Rectal smooth muscle tissue (tissue), 1 donor: ENCODE measurements around the gene KRTAP5-1.
"Not testable (repeated sequence)": the region's sequence is repeated elsewhere in the genome, so short reads cannot be mapped to it uniquely, and the experiment has no call there.

Experiments used
- H3K27ac ChIP-seq: one replicate; pipeline ENCODE4 v1.7.0; 2013; ENCODE audit warnings: low read depth, low read length, inconsistent platforms
- H3K27me3 ChIP-seq: one replicate; pipeline ENCODE4 v1.7.0; 2013; ENCODE audit warnings: low read length; ENCODE audit not compliant: control insufficient read depth, insufficient read depth
- H3K36me3 ChIP-seq: one replicate; pipeline ENCODE4 v1.7.0; 2013; ENCODE audit warnings: low read length; ENCODE audit not compliant: control insufficient read depth, insufficient read depth
- H3K4me1 ChIP-seq: one replicate; pipeline ENCODE4 v1.7.0; 2013; ENCODE audit warnings: low read length; ENCODE audit not compliant: control insufficient read depth, insufficient read depth
- H3K4me3 ChIP-seq: one replicate; pipeline ENCODE4 v1.7.0; 2013; ENCODE audit warnings: low read length
- H3K9ac ChIP-seq: one replicate; pipeline ENCODE4 v1.7.0; 2013; ENCODE audit warnings: low read length

The KRTAP5-1 gene, protein sequence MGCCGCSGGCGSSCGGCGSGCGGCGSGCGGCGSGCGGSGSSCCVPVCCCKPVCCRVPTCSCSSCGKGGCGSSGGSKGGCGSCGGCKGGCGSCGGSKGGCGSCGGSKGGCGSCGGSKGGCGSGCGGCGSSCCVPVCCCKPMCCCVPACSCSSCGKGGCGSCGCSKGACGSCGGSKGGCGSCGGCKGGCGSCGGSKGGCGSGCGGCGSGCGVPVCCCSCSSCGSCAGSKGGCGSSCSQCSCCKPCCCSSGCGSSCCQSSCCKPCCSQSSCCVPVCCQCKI

DNA sequence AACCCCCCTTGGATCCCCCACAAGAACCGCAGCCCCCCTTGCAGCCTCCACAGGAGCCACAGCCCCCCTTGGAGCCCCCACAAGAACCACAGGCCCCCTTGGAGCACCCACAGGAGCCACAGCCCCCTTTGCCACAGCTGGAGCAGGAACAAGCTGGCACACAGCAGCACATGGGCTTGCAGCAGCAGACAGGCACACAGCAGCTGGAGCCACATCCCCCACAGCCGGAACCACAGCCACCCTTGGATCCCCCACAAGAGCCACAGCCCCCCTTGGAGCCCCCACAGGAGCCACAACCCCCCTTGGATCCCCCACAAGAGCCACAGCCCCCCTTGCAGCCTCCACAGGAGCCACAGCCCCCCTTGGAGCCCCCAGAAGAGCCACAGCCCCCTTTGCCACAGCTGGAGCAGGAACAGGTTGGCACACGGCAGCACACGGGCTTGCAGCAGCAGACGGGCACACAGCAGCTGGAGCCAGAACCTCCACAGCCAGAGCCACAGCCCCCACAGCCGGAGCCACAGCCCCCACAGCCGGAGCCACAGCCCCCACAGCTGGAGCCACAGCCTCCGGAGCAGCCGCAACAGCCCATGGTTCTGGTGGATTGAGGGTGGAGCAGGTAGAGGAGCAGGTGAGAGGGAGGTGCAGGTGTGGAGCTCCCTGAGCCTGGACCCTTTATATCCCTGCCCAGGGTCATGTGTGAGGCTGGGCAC, at the start of gene KRTAP5-1:
KRTAP5-1 (minus strand) TSS at position 623 of the 710 bp plus-strand sequence; CDS start at position 589, 34 bp downstream.
- not testable (repeated sequence) for H3K4me3 ChIP-seq, H3K27me3 ChIP-seq, H3K9ac ChIP-seq, H3K36me3 ChIP-seq, H3K4me1 ChIP-seq, H3K27ac ChIP-seq

DNA sequence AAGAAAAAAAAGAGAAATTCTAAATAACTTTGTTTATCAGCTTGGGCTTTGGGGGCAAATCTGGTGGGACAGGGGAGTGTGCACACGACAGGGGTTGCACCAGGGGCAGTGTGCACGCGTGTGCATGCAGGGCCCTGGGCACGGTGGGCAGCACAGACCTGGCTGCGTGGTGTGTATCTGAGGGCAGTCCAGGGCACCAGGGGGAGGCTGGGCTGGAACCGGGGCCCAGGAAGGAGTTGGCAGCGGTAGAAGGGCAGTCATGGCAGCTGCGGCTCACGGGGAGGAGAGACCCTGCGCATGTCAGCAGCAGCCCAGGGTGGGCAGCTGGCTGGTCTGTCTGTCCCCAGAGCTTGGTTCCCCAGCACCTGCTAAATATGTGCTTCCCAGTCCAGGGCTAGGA, 48.8 kb upstream of the KRTAP5-1 start:
- H3K4me1 ChIP-seq, result no peaks in the 10 kb centered on the region
- no peak overlapping the region for H3K9ac ChIP-seq
- H3K36me3 ChIP-seq, result no peaks in the 10 kb centered on the region
- H3K4me3 ChIP-seq, result no peak overlapping the region
- H3K27ac ChIP-seq, result no peak overlapping the region
- peaks cover 3% of the 10 kb centered on the region for H3K27me3 ChIP-seq

DNA sequence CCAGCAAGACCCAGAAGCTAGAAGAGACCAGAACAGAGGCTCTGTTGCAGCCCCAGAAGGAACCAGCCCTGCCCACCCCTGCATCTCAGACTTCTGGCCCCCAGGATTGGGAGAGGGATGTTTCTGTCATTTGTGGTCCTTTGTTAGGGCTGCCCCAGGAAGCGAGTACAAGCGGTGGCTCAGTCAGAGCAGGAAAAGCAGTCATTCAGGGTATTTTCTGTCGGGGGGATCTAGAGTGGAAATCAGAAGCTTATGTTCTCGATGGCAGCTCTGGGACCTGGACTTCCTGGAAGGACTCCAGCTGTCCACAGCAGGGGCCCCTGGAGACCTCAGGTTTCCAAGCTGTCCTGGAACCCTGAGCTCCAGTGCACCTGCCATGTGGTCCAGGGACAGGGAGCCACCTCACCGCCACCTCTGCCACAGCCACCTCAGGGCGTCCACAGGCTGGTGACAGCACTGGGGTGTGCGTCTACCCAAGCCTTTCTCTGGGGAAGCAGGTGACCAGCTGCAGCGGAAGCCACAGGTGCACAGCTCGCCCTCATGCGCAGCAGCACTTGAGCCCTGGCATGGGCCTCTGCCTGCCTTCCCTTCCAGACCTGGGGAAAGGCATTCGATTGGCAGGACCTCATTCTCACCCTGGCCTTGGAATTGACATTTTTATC, 47.1 kb upstream of the KRTAP5-1 start:
- H3K27ac ChIP-seq, result no peak overlapping the region
- H3K4me3 ChIP-seq, result no peak overlapping the region
- no peak overlapping the region for H3K9ac ChIP-seq
- H3K36me3 ChIP-seq, result no peaks in the 10 kb centered on the region
- no peaks in the 10 kb centered on the region for H3K4me1 ChIP-seq
- peaks cover 3% of the 10 kb centered on the region for H3K27me3 ChIP-seq

DNA sequence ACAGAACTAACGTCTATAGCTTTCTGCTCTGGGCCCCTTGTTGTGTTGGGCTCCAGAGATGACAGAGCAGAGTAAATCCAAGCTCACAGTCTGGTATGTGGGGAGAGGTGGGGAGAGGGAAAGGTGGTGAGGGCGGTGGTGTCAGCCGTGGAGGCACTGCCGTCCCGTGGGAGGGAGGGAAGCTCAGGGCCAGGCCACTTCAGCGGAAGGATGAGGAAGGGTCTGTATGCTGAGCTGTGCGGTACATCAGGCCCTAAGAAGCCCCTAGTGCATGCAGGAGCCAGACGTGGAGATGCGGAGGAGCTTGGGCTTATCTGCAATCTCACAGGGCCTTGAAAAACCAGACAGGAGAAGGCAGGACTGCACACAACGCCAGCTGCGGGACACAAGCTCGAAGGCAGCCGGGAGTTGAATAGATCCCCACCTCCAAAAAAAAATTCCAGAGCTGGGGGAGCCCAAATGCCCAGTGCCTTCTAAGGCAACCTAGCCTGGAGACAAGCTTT, 46.0 kb upstream of the KRTAP5-1 start:
- peaks cover 3% of the 10 kb centered on the region for H3K27me3 ChIP-seq
- H3K27ac ChIP-seq, result no peak overlapping the region
- no peaks in the 10 kb centered on the region for H3K36me3 ChIP-seq
- no peak overlapping the region for H3K9ac ChIP-seq
- no peaks in the 10 kb centered on the region for H3K4me1 ChIP-seq
- H3K4me3 ChIP-seq, result no peak overlapping the region

DNA sequence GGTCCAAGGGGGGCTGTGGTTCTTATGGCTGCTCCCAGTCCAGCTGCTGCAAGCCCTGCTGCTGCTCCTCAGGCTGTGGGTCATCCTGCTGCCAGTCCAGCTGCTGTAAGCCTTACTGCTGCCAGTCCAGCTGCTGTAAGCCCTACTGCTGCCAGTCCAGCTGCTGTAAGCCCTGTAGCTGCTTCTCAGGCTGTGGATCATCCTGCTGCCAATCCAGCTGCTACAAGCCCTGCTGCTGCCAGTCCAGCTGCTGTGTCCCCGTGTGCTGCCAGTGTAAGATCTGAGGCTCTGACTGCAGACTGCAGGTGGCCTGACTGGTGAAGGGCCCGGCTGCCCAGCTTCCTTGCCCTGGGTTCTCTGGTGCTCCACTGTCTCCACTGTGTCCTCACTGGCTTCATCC, 45.2 kb upstream of the KRTAP5-1 start:
- Histone ChIP-seq H3K27me3 (peaks cover 3% of the 10 kb centered on the region), H3K4me1 (no peaks in the 10 kb centered on the region), H3K4me3 (no peak overlapping the region), H3K27ac (no peak overlapping the region), H3K36me3 (no peaks in the 10 kb centered on the region), H3K9ac (no peak overlapping the region)

DNA sequence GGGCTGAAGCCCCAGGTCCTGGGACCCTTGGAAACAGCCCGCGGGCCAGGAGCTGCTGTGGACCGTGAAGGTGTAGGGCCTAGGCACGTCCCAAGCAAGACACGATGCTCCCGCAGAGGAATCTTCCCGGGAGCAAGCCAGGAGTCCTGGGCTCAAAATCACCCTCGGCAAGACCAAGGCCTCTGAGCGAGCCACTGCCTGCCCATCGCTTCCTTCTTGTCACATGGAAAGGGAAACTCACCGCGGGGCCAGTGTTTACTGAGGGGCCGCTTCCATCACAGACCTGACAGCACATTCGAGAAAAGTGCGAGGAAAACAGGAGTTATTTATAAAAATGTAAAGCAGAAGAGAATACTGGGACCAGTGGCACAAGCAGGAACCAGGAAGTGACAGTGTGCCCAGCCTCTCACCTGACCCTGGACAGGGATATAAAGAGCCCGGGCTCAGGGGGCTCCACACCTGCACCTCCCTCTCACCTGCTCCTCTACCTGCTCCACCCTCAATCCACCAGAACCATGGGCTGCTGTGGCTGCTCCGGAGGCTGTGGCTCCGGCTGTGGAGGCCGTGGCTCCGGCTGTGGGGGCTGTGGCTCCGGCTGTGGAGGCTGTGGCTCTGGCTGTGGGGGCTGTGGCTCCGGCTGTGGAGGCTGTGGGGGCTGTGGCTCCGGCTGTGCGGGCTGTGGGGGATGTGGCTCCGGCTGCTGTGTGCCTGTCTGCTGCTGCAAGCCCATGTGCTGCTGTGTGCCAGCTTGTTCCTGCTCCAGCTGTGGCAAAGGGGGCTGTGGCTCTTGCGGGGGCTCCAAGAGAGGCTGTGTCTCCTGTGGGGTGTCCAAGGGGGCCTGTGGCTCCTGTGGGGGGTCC, 44.5 kb upstream of the KRTAP5-1 start, which contains the start of gene KRTAP5-5:
KRTAP5-5 (plus strand) TSS at position 450 of the 860 bp plus-strand sequence; CDS start at position 516, 66 bp downstream.
- Histone ChIP-seq H3K4me3 (no peak within 1 kb of the TSS), H3K36me3 (no peaks in the 10 kb centered on the region), H3K4me1 (no peaks in the 10 kb centered on the region), H3K9ac (no peak within 1 kb of the TSS), H3K27me3 (peaks cover 3% of the 10 kb centered on the region), H3K27ac (no peak within 1 kb of the TSS)

DNA sequence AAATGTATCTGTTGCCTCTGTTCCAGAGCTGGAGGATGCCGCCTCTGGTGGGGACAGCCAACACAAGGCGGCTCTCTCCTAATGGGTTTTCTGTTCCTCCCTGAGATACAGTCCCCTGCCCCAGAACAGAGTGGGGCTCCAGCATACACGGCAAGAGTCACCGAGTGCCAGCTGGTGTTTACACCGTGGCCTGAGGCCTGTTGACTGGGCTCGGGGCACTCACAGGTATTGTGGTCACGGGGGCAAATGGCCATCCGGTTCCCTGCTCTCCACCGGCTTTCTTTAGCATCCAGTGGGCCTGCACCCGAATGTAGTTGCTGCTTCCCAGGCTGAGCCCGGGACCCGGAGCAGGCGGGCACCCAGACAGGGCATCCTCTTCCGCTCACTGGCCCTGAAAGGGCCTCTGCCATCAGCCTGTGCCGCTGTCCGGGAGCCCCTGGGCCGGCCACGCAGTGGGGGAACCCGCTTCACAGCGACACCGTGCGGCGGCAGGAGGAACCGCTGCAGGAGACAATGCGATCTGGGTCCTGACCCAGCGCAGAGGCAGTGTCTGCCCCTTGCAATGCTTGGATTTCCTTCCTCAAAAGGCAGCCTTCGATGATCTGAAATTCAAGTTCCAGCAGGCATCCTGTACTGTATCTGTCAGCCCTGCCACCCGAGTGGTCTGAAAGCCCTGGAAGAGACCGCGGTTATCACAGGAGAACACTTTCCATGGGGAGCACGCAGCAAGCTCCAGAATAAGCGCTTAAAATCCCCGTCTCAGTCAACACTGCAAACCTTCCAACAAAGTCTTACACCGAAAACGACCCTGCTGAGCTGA, 43.6 kb upstream of the KRTAP5-1 start:
- Histone ChIP-seq H3K27ac (no peak overlapping the region), H3K9ac (no peak overlapping the region)

DNA sequence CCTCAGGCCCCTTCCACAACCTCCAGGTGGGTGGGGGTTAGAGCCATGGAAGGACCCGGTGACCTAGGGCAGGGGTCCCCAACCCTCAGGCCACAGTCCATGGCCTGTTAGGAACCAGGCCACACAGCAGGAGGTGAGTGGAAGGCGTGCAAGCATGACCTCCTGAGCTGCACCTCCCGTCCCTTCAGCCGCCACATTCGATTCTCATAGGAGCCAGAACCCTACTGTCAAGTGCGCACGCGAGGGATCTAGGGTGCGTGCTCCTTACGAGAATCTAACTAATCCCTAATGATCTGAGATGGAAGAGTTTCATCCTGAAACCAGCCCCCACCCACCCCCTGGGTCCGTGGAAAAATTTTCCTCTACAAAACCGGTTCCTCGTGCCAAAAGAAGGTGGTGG, 40.5 kb upstream of the KRTAP5-1 start:
- no peak overlapping the region for H3K4me3 ChIP-seq
- H3K9ac ChIP-seq, result no peak overlapping the region
- no peaks in the 10 kb centered on the region for H3K4me1 ChIP-seq
- H3K27ac ChIP-seq, result no peak overlapping the region
- peaks cover 3% of the 10 kb centered on the region for H3K27me3 ChIP-seq
- no peaks in the 10 kb centered on the region for H3K36me3 ChIP-seq

More for the DNA sequence above, 43.6 kb upstream of the KRTAP5-1 start:
- no peaks in the 10 kb centered on the region for H3K36me3 ChIP-seq
- peaks cover 3% of the 10 kb centered on the region for H3K27me3 ChIP-seq
- H3K4me1 ChIP-seq, result no peaks in the 10 kb centered on the region
- no peak overlapping the region for H3K4me3 ChIP-seq

DNA sequence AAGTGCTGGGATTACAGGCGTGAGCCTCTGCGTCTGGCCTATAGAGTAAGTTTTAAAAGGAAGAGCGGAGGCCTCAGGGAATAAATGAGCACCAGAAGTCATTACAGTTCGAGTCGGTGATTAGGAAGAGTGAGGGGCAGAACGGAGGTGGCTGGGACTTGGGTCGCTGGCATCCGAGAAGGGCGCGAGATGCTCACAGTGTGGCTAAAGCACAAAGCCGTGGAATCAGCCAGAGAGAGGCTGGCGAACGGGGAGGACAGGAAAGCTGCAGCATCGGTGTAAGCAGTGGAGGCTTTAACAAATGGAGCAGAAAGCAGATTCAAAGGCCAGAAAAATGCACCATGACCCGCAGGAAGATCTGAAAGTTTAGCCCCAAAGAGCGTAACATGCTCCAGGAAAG, 39.5 kb upstream of the KRTAP5-1 start:
- Histone ChIP-seq H3K27ac (no peak overlapping the region), H3K4me3 (no peak overlapping the region), H3K36me3 (no peaks in the 10 kb centered on the region), H3K9ac (no peak overlapping the region), H3K4me1 (no peaks in the 10 kb centered on the region), H3K27me3 (no peaks in the 10 kb centered on the region)

DNA sequence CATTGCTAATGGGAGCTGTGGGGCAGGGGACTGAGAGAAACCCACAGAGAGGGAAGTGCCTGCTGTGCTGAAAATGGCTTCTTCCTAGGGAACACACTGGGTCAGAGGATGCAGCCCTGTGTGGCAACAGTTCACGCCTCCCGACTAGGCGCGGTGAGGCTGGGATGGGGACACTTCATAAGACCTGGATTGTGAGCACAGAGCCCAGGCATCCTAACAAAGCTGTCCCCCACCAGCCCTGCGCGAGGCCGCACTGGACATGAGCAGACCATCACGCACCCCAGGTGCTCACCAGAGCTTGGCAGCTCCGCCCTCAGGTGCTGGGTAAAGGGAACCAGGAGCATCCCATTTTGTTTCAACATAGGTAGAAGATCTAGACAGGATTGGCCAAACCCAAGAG, 38.6 kb upstream of the KRTAP5-1 start:
- H3K4me3 ChIP-seq, result no peak overlapping the region
- no peaks in the 10 kb centered on the region for H3K36me3 ChIP-seq
- no peaks in the 10 kb centered on the region for H3K4me1 ChIP-seq
- no peak overlapping the region for H3K27ac ChIP-seq
- H3K27me3 ChIP-seq, result no peaks in the 10 kb centered on the region
- no peak overlapping the region for H3K9ac ChIP-seq

DNA sequence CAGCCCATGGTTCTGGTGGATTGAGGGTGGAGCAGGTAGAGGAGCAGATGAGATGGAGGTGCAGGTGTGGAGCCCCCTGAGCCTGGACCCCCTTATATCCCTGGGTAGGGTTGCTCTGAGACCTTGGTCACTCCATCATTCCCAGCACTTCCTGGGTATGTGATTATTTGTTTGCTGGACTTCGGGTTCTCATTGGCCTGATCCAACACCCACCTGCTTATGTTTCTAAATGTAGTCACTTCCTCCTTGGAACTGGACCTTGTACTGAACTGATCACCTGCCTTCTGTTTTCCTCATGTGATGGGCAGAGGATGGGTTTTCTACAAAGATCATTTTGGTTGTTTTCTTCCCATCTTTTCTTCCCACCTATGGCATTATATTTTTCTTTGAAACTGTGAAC, 37.0 kb upstream of the KRTAP5-1 start, which contains the start of gene KRTAP5-4:
KRTAP5-4 (minus strand) TSS at position 53 of the 400 bp plus-strand sequence; CDS start at position 8, 45 bp downstream.
- H3K4me3 ChIP-seq, result no peak within 1 kb of the TSS
- no peaks in the 10 kb centered on the region for H3K36me3 ChIP-seq
- no peak within 1 kb of the TSS for H3K9ac ChIP-seq
- H3K27me3 ChIP-seq, result no peaks in the 10 kb centered on the region
- no peaks in the 10 kb centered on the region for H3K4me1 ChIP-seq
- H3K27ac ChIP-seq, result no peak within 1 kb of the TSS
